BE2C (cell line): Measurements from ENCODE around the gene GLI3.

Source experiments
- DNase-seq: peaks from one replicate; pipeline ENCODE4 v3.0.0-alpha.2; 2020
- H3K27me3 ChIP-seq: fragments of 250-450 bp; sonication (Bioruptor Pico); 2 replicates; pipeline ENCODE4 v1.5.1; 2020; ENCODE audit warnings: mild to moderate bottlenecking
- H3K36me3 ChIP-seq: fragments of 250-450 bp; sonication (Bioruptor Pico); 2 replicates; pipeline ENCODE4 v1.5.1; 2020; ENCODE audit warnings: mild to moderate bottlenecking
- H3K4me1 ChIP-seq: fragments of 250-450 bp; sonication (Bioruptor Pico); 2 replicates; pipeline ENCODE4 v1.5.1; 2020
- H3K4me3 ChIP-seq: 2 replicates; pipeline ENCODE4 v1.5.1; 2011; ENCODE audit warnings: low read depth, low read length
- H3K9me3 ChIP-seq: fragments of 250-450 bp; sonication (Bioruptor Pico); 2 replicates; pipeline ENCODE4 v1.5.1; 2020
- CTCF ChIP-seq: IDR thresholded peaks from 2 replicates; pipeline ENCODE4 v1.5.1; 2012; ENCODE audit warnings: mild to moderate bottlenecking, low read depth, low read length

GLI3 gene

GRCh38 chr7:42144604-42145003 lies 92.4 kb downstream of the GLI3 start:
- H3K4me1 ChIP-seq: no peaks in the 10 kb centered on the region
- no peaks in the 10 kb centered on the region for H3K36me3 ChIP-seq
- peaks cover 3% of the 10 kb centered on the region; the same call in 1 of the 2 replicates for H3K27me3 ChIP-seq
- no peak for TF ChIP-seq CTCF
- no peak for DNase-seq
- no peak overlapping the region for H3K4me3 ChIP-seq
- no peaks in the 10 kb centered on the region for H3K9me3 ChIP-seq

DNA sequence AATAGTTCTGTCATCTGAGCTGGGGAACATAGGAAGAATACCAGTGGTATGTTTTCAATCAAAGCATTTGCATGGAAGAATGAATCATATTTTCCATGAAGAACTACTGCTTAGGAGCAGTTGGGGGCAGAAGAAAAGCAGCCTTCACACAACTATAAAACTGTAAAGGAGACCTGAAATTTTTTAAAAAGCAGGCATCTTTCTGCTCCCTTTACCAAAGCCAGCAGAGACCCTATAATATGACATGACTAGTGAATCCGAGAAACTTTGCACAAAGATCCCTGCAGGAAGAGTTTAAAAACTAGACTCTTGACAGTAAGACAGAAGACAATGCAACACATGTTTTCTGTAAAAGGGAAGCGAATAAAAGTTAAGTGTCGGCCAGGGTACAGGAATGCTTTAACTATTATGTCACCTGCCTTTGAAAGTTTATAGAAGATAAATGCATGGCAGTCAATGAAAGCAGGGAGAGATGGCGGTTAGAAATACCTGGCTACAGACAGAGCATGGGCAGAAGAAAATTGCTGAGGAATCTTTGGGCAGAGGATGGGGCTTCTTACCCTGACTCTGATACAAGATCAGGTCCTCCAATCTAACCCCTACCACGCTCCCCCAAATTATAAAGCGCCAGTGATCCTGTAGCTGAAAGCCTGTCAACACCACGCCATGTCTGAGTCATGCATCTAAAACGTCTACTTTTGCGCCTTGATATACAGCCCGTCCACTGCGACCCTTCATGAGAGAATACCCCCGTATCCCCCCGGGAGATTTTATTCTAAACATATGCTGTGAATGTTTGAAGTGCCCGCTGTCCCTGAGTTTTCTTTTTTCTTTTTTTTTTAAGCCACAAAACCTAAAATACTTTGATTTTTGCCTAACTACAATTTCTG lies 93.1 kb downstream of the GLI3 start:
- H3K27me3 ChIP-seq: peaks cover 3% of the 10 kb centered on the region; the same call in 1 of the 2 replicates
- no peak overlapping the region for H3K4me3 ChIP-seq
- no peak for TF ChIP-seq CTCF
- DNase-seq: no peak
- no peaks in the 10 kb centered on the region for H3K9me3 ChIP-seq
- no peaks in the 10 kb centered on the region for H3K36me3 ChIP-seq
- H3K4me1 ChIP-seq: no peaks in the 10 kb centered on the region

- Histone ChIP-seq H3K36me3 (no peaks in the 10 kb centered on the region), H3K4me1 (no peaks in the 10 kb centered on the region), H3K9me3 (no peaks in the 10 kb centered on the region), H3K4me3 (no peak overlapping the region), H3K27me3 (no peaks in the 10 kb centered on the region)
- no peak for TF ChIP-seq CTCF
- no peak for DNase-seq
Observed at GRCh38 chr7:42142089-42142488, 94.9 kb downstream of the GLI3 start.

DNA sequence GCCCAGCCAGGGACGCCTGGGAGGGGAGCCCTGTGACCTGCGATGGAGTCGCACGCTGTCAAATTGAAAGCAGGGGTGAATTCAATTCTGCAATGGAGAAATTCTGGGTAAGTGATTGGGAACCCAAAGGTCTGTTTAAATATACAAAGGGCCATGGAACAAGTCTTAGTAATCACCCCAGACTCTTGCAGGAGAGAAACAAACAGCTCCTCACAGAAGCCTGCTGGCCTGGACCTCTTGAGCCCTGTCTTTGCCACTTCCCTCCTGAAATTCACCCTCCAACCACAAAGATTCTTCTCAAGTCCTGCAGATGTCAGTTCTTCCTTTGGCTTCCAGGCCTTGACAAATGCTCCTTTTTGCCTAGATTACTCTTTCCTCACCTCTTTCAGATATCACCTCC lies 97.3 kb downstream of the GLI3 start:
- Histone ChIP-seq H3K4me3 (no peak overlapping the region), H3K4me1 (no peaks in the 10 kb centered on the region), H3K9me3 (no peaks in the 10 kb centered on the region), H3K27me3 (no peaks in the 10 kb centered on the region), H3K36me3 (no peaks in the 10 kb centered on the region)
- TF ChIP-seq CTCF: no peak
- no peak for DNase-seq

GRCh38 chr7:42138691-42139090 lies 98.3 kb downstream of the GLI3 start:
- H3K9me3 ChIP-seq: no peaks in the 10 kb centered on the region
- H3K36me3 ChIP-seq: no peaks in the 10 kb centered on the region
- no peaks in the 10 kb centered on the region for H3K4me1 ChIP-seq
- no peak for TF ChIP-seq CTCF
- no peaks in the 10 kb centered on the region for H3K27me3 ChIP-seq
- no peak for DNase-seq
- H3K4me3 ChIP-seq: no peak overlapping the region

DNA sequence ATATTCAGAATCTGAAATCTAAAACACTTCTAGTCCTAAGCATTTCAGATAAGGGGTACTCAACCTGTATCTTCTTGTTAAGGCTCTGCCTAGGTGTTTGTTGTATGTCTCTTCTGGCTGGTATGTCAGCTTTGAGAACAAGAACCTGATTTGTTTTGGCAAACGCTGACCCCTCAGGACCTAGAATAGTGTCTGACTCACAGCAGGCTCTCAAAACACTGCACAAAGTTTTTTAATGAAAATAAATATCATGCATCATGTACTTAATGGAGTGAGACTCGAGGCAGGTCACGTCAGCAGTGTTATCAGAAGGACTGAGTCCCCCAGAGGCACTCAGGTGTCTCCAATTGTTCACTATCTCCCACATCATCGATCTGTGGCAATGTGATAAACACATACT lies 99.1 kb downstream of the GLI3 start:
- H3K9me3 ChIP-seq: no peaks in the 10 kb centered on the region
- H3K4me3 ChIP-seq: no peak overlapping the region
- H3K27me3 ChIP-seq: no peaks in the 10 kb centered on the region
- TF ChIP-seq CTCF: no peak
- H3K36me3 ChIP-seq: no peaks in the 10 kb centered on the region
- DNase-seq: no peak
- no peaks in the 10 kb centered on the region for H3K4me1 ChIP-seq
